ENCODE results near the gene BABAM2.

The BABAM2 gene

DNA sequence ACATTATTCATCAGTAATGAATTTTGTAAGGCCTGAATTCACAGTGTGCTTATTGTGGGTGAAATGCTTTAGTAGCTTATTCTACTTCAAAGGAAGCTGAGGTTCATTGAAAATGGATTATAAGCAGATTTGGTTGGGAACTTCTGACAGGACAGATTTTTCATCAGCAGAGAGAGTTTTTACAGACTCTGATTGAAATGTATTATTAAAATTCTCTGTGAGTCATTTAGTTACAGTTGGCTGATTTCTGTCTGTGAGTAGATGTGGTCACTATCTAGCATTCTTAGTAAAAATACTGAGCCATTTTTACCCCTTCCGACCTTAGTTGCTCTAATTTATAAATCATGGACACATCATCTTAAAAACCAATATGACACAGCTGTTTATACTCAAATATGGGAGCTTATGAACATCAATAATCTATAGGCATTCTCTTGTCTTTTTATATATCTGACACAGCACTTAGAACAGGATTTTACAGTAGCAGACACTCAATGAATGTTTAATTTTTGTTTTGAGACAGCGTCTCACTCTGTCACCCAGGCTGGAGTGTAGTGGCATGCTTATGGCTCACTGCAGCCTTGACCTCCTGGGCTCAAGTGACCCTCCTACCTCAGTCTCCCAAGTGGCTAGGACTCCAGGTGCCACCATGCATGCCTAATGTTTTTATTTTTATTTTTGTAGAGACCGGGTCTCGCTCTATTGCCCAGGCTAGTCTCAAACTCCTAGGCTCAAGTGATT lies 239.6 kb downstream of the BABAM2 start:
- DNase-seq (ENCODE audit: low read depth), result no peak

GRCh38 chr2:28133778-28134177 lies 243.2 kb downstream of the BABAM2 start:
- DNase-seq (ENCODE audit: low read depth), result no peak

DNA sequence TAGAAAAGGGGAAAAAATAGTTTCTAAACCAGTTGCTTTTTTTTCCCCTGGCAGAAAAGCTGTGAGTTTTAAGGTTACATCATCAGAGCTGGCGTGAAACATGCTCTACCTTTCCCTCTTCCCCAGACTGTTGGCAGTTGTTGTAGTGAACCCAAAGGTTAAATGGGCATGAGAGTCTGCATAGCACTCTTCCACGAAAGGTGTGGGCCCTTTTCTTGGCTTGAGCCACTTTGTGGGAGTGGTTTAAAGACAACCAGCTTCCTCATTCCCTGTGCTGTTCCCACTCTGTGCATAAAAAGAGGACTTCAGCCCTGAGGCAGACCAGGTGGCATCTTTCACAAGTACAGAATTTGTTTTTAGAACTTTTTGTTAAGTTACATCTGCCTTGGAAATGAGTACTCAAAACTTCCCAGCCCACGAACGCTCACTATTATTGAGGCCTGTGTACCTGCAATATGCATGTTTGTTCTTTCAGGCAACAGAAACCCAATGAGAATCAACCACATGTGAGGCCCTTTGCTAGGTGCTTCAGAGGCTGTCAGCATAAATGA lies 243.8 kb downstream of the BABAM2 start:
- no peak for DNase-seq (ENCODE audit: low read depth)

GRCh38 chr2:28134857-28135256 lies 244.3 kb downstream of the BABAM2 start:
- DNase-seq (ENCODE audit: low read depth), result no peak

- no peak for DNase-seq (ENCODE audit: low read depth)
Observed at GRCh38 chr2:28135324-28135723, 244.8 kb downstream of the BABAM2 start.

- no peak for DNase-seq (ENCODE audit: low read depth)
Observed at GRCh38 chr2:28135799-28136198, 245.3 kb downstream of the BABAM2 start.

- no peak for DNase-seq (ENCODE audit: low read depth)
Observed at GRCh38 chr2:28136556-28136955, 246.0 kb downstream of the BABAM2 start.

GRCh38 chr2:28137221-28137620 lies 246.7 kb downstream of the BABAM2 start:
- DNase-seq (ENCODE audit: low read depth), result no peak

DNA sequence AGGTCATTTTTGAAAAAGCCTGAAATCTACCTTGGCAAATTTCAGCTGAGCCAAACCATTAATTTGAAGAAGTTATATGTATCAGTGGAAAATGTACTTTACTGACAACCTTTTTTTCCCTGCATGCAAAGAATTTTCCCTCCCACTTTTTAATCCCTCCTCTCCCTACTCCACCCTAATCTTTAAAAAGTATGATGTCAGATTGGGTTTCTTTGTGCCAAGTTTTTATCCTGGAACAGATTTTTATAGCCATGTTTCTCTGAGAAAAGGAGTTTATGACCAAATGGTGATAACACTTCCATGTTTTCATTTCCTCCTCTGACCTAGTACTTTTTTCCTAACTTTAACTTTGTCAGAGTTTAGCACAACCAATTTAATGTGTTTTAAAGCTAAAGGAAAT lies 251.9 kb downstream of the BABAM2 start:
- no peak for DNase-seq (ENCODE audit: low read depth)

- no peak for DNase-seq (ENCODE audit: low read depth)
Observed at GRCh38 chr2:28148000-28148399, 257.5 kb downstream of the BABAM2 start.

DNA sequence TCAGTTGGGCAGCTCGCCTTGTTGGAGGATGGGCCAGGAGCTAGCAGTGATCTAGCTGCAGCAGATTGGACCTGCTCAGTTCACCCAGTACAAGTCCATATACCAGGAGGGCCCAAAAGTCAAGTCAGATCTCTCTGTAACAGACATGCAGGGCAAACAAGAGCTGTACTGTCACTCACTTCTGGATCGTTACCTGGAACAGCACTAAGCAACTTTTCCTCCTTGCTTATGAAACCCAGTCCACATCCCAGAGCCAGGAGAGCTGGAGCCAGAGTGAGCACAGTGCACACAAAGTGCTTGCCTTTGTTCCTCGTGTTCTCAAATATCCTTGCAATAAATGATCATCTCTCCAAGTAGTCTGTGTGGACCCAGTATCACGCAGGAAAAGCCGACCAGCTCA lies 258.0 kb downstream of the BABAM2 start:
- no peak for DNase-seq (ENCODE audit: low read depth)

- no peak for DNase-seq (ENCODE audit: low read depth)
Observed at GRCh38 chr2:28150236-28150915, 259.8 kb downstream of the BABAM2 start.

DNA sequence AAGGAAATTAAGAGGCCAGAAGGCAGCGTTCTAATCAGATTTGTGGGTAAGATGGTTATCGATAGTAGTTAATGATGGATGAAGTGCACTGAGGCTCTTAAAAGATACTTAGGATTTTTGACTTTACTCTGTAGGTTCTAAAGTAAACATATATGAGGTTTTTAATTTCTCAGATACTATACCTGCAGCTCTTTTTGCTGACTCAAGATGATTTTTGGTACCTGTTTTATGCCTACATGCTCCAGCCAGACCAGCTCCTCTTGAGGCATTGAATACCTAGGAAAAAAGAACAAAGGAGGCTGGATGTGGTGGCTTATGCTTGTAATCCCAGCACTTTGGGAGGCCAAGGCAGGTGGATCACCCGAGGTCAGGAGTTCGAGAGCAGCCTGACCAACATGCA lies 260.5 kb downstream of the BABAM2 start:
- no peak for DNase-seq (ENCODE audit: low read depth)

- no peak for DNase-seq (ENCODE audit: low read depth)
Observed at GRCh38 chr2:28152585-28153280, 262.2 kb downstream of the BABAM2 start.

- no peak for DNase-seq (ENCODE audit: low read depth)
Observed at GRCh38 chr2:28153851-28154250, 263.3 kb downstream of the BABAM2 start.

GRCh38 chr2:28155086-28155485 lies 264.6 kb downstream of the BABAM2 start:
- DNase-seq (ENCODE audit: low read depth), result no peak

DNA sequence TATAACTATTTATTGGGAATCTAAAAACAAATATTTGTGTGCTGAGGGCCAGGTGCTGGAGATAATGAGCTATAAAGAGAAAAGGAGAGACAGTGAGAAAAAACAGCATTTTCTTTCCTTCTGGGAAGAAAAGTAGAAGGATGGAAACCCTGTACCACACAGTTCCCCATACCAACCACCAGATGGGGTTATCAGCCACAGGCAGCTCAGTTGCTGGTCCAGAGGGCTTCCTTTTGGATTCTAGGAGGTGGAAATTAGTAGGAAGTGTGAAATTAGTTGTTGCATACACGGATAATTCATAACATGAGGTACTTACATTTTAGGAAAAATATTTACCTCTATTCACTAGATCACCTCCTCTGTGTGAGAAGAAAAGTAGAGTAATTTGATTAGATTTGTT lies 265.1 kb downstream of the BABAM2 start:
- no peak for DNase-seq (ENCODE audit: low read depth)

GRCh38 chr2:28158791-28159190 lies 268.3 kb downstream of the BABAM2 start:
- no peak for DNase-seq (ENCODE audit: low read depth)

DNA sequence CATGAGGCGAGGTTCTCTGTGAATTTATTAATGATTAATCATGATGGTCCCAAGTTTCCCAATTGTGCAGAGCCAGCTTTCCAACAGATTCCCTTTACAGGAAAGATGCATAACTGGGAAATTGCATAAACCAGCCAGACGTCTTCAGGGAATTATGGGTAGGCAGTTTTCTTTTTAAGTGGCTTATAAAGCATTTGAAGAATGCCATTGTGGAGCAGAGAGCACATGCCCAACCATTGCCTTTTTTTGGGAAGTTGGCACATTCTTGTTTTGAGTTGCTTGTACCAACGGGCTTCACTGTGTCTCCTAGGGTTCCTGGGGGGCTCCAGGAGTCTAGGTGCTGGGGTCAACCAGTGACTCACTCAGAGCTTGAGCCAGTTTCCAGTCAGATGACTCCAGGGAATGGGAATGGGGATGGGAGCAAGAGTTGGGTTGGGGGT lies 270.5 kb downstream of the BABAM2 start:
- no peak for DNase-seq (ENCODE audit: low read depth)

GRCh38 chr2:28161466-28161865 lies 270.9 kb downstream of the BABAM2 start:
- no peak for DNase-seq (ENCODE audit: low read depth)

GRCh38 chr2:28162564-28162963 lies 272.0 kb downstream of the BABAM2 start:
- DNase-seq (ENCODE audit: low read depth), result no peak

DNA sequence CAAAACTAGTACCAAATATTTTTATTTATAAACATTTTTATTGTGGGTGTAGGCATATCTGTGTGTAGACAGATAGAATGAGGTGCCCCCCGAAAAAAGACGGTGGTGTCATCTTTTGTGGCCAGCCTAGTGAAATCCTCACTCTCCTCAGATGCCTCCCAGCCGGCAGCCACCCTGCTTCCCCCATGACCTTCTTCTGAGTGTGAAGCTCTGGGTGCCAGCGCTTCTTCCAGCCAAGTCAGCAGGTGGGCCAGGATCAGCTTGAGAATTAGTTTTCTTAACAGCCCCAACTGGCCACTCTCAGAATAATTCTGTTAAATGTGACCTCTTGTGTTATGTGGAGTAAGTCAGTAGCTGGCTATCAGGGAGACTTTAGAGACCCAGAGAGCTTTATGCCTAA lies 272.5 kb downstream of the BABAM2 start:
- DNase-seq (ENCODE audit: low read depth), result no peak

Data from activated T-helper 1 cell treated with Interleukin-2 at 50 U/mL for 16 hours (primary cell).